WTC11 (cell line): ENCODE measurements around the gene RUVBL2.

Source experiments
- ESRRA ChIP-seq: sonication (generic); formaldehyde crosslinking; IDR thresholded peaks from 2 replicates; pipeline ENCODE4 v1.8.1; 2022; ENCODE audit warnings: mild to moderate bottlenecking, missing genetic modification reagents, borderline replicate concordance
- ZNF396 ChIP-seq: fragments of 250-450 bp; sonication (Bioruptor Pico); IDR thresholded peaks from 2 replicates; pipeline ENCODE4 v1.8.0; 2021; ENCODE audit warnings: mild to moderate bottlenecking, moderate library complexity, borderline replicate concordance

DNA sequence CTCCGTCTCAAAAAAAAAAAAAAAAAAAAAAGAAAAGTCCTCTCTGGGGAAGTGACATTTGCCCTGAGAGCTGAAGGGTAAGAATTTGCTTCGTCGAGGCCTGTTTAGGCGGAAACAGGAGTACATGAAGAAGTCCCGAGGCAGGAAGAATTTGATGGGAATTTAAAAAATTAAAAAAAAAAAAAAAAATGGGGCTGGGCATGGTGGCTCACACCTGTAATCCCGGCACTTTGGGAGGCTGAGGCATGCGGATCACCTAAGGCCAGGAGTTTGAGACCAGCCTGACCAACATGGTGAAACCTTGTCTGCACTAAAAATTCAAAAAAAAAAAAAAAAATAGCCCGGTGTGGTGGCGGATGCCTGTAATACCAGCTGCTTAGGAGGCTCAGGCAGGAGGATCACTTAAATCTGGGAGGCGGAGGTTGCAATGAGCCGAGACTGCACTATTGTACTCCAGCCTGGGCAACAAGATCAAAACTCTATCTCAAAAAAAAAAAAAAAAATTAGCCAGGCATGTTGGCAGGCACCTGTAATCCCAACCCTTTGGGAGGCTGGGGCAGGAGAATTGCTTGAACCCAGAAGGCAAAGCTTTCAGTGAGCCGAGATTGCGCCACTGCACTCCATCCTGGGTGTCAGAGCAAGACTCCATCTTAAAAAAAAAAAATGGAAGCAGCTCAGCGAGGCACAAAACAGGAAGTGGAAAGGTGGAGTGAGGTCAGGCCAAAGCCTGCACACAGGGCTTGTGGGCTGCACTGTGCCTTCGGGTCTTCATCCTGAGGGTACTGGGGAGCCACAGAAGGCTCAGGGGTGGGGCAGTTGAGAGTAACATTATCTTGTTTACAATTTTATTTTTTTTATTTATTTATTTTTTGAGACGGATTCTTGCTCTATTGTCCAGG, 34.1 kb upstream of the RUVBL2 start:
- TF ChIP-seq ZNF396 (CRISPR knock-in tag) (no peak), ESRRA (CRISPR knock-in tag) (no peak)
